Measurements from ENCODE around the gene MYO10. TPM values are rescaled to one million over a fixed set of nuclear protein-coding genes. Genes with fewer than 3 reads are reported as not detected.
A peak's percentile ranks its signal among the peaks of the same experiment; 100 is the strongest.

Gene MYO10
- total and polyA plus RNA-seq, 2 experiments from 2014 or later, result 119 to 276 TPM

GRCh38 chr5:16693879-16694278 lies 242.2 kb downstream of the MYO10 start:
- H3K27ac ChIP-seq (ENCODE audit: low read depth), result no peak overlapping the region; the same call in 1 of the 2 replicates
- no peaks in the 10 kb centered on the region for H3K9me2 ChIP-seq (ENCODE audit: insufficient read depth)
- Mint-ChIP-seq H3K36me3 (ENCODE audit: low read depth) (peaks cover 95% of the 10 kb centered on the region), H3K27me3 (ENCODE audit: insufficient read depth, low read depth, poor library complexity) (peaks cover 13% of the 10 kb centered on the region), H3K4me1 (peaks cover 6% of the 10 kb centered on the region; the same call in 2 of the 3 replicates), H3K9me3 (no peaks in the 10 kb centered on the region), H3K4me3 (no peak overlapping the region), H3K27ac (no peak overlapping the region)
- no peaks in the 10 kb centered on the region for H3K27me3 ChIP-seq (ENCODE audit: insufficient read depth)
- H3K4me2 ChIP-seq, result no peak overlapping the region
- TF ChIP-seq ZNF114 (CRISPR knock-in tag; IDR thresholded peaks at IDR 0.05) (no peak), EZH2 (IDR thresholded peaks at IDR 0.05; ENCODE audit: low read depth, unreplicated experiment) (no peak)
- peaks cover 22% of the 10 kb centered on the region; the same call in 1 of the 2 replicates for H3F3A ChIP-seq (replicated peaks; ENCODE audit: low read depth)
- no peaks in the 10 kb centered on the region; the same call in 1 of the 2 replicates for H3K4me1 ChIP-seq (ENCODE audit: insufficient read depth)
- ATAC-seq, result no peak
- H3K36me3 ChIP-seq (ENCODE audit: insufficient read depth), result peaks cover 58% of the 10 kb centered on the region
- H2AFZ ChIP-seq, result no peak overlapping the region
- no peak overlapping the region for H3K4me3 ChIP-seq
- H3K79me2 ChIP-seq (replicated peaks; ENCODE audit: insufficient read depth), result peaks cover 96% of the 10 kb centered on the region
- no peak for DNase-seq (ENCODE audit: low spot score)
- H4K20me1 ChIP-seq (replicated peaks; ENCODE audit: insufficient read depth), result peaks cover 34% of the 10 kb centered on the region

GRCh38 chr5:16691731-16692130 lies 244.4 kb downstream of the MYO10 start:
- Mint-ChIP-seq H3K4me3 (no peak overlapping the region), H3K9me3 (no peaks in the 10 kb centered on the region)
- peaks cover 22% of the 10 kb centered on the region for H4K20me1 ChIP-seq (replicated peaks; ENCODE audit: insufficient read depth)
- TF ChIP-seq STAT1 (IDR thresholded peaks at IDR 0.05; ENCODE audit: unreplicated experiment) (no peak), ZNF462 (CRISPR knock-in tag; IDR thresholded peaks at IDR 0.05) (no peak), POLR2AphosphoS5 (IDR thresholded peaks at IDR 0.05; ENCODE audit: low read depth) (no peak), EZH2 (IDR thresholded peaks at IDR 0.05; ENCODE audit: low read depth, unreplicated experiment) (no peak), EZH2phosphoT487 (IDR thresholded peaks at IDR 0.05; ENCODE audit: unreplicated experiment) (no peak), NANOG (IDR thresholded peaks at IDR 0.05; ENCODE audit: borderline replicate concordance) (no peak), JUNB (IDR thresholded peaks at IDR 0.05; ENCODE audit: unreplicated experiment) (no peak), ZNF114 (CRISPR knock-in tag; IDR thresholded peaks at IDR 0.05) (no peak), CREB1 (CRISPR knock-in tag; IDR thresholded peaks at IDR 0.05; ENCODE audit: low read depth) (no peak), REST (IDR thresholded peaks at IDR 0.05; ENCODE audit: unreplicated experiment) (no peak)

More at GRCh38 chr5:16691731-16692130, 244.4 kb downstream of the MYO10 start:
- Histone ChIP-seq H3K79me2 (replicated peaks; ENCODE audit: insufficient read depth) (peaks cover 84% of the 10 kb centered on the region), H2AFZ (no peak overlapping the region), H3K4me3 (no peak overlapping the region), H3K4me1 (ENCODE audit: insufficient read depth) (no peaks in the 10 kb centered on the region; the same call in 1 of the 2 replicates), H3K27ac (ENCODE audit: low read depth) (peak overlapping the region; percentile 88; the same call in 1 of the 2 replicates), H3K4me2 (no peak overlapping the region), H3K9me2 (ENCODE audit: insufficient read depth) (no peaks in the 10 kb centered on the region), H3K36me3 (ENCODE audit: insufficient read depth) (peaks cover 66% of the 10 kb centered on the region), H3K27me3 (ENCODE audit: insufficient read depth) (no peaks in the 10 kb centered on the region), H3F3A (replicated peaks; ENCODE audit: low read depth) (peaks cover 19% of the 10 kb centered on the region; the same call in 1 of the 2 replicates)
- peaks cover 6% of the 10 kb centered on the region; the same call in 2 of the 3 replicates for H3K4me1 Mint-ChIP-seq
- H3K36me3 Mint-ChIP-seq (ENCODE audit: low read depth), result peaks cover 95% of the 10 kb centered on the region
- DNase-seq (ENCODE audit: low spot score), result no peak
- peaks cover 9% of the 10 kb centered on the region for H3K27me3 Mint-ChIP-seq (ENCODE audit: insufficient read depth, low read depth, poor library complexity)
- ATAC-seq, result no peak
- H3K27ac Mint-ChIP-seq, result peak overlapping the region; percentile 9; the same call in 1 of the 2 replicates

Measured in GM23338 (cell line).